ENCODE results near the gene FURIN.
"Not testable (repeated sequence)": the region's sequence is repeated elsewhere in the genome, so short reads cannot be mapped to it uniquely, and the experiment has no call there.

The FURIN gene

GRCh38 chr15:90915216-90915807 lies 46.9 kb downstream of the FURIN start:
- DNase-seq (ENCODE audit: low read depth in 2 of 2), result no peak

- DNase-seq (ENCODE audit: low read depth in 2 of 2), result no peak
Measured at GRCh38 chr15:90915808-90916440, 47.5 kb downstream of the FURIN start.

GRCh38 chr15:90916461-90916860 lies 48.1 kb downstream of the FURIN start:
- DNase-seq (ENCODE audit: low read depth in 2 of 2), result no peak

- no peak for DNase-seq (ENCODE audit: low read depth in 2 of 2)
Measured at GRCh38 chr15:90917569-90917968, 49.2 kb downstream of the FURIN start.

GRCh38 chr15:90918034-90918788 lies 49.8 kb downstream of the FURIN start:
- no peak for DNase-seq (ENCODE audit: low read depth in 2 of 2)

GRCh38 chr15:90918835-90919234 lies 50.4 kb downstream of the FURIN start:
- no peak for DNase-seq (ENCODE audit: low read depth in 2 of 2)

- no peak for DNase-seq (ENCODE audit: low read depth in 2 of 2)
Measured at GRCh38 chr15:90921887-90922286, 53.5 kb downstream of the FURIN start.

- DNase-seq (ENCODE audit: low read depth in 2 of 2), result not testable (repeated sequence)
Measured at GRCh38 chr15:90922712-90923322, 54.4 kb downstream of the FURIN start.

GRCh38 chr15:90924375-90924774 lies 56.0 kb downstream of the FURIN start:
- DNase-seq (ENCODE audit: low read depth in 2 of 2), result no peak

DNA sequence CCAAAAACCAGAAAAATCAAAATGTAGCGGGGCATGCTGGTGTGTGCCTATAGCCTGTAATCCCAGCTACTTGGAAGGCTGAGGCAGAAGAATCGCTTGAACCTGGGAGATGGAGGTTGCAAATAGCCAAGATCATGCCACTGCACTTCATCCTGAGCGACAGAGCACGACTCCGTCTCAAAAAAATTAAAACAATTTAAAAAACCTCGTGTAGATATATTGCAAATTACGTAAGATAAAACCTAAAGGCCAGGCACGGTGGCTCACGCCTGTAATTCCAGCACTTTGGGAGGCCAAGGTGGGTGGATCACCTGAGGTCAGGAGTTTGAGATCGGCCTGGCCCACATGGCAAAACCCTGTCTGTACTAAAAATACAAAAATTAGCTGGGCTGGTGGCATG lies 58.4 kb downstream of the FURIN start:
- not testable (repeated sequence) for DNase-seq (ENCODE audit: low read depth in 2 of 2)

- not testable (repeated sequence) for DNase-seq (ENCODE audit: low read depth in 2 of 2)
Measured at GRCh38 chr15:90928106-90928505, 59.7 kb downstream of the FURIN start.

- no peak for DNase-seq (ENCODE audit: low read depth in 2 of 2)
Measured at GRCh38 chr15:90929246-90930019, 61.0 kb downstream of the FURIN start.

- no peak for DNase-seq (ENCODE audit: low read depth in 2 of 2)
Measured at GRCh38 chr15:90930861-90931574, 62.6 kb downstream of the FURIN start.

DNA sequence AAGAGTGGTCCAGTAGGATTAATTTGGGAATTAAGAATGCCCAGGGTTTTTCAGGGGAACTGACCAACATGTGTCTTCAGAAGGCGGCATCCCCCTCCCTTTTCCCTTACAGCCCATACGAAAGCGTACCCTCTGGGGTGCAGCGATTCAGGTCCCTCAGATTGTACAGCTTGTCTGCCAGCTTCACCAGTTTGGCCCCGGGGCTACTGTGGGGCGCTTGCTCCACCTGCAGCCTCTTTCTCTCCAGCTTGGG lies 63.1 kb downstream of the FURIN start:
- no peak for DNase-seq (ENCODE audit: low read depth in 2 of 2)

DNA sequence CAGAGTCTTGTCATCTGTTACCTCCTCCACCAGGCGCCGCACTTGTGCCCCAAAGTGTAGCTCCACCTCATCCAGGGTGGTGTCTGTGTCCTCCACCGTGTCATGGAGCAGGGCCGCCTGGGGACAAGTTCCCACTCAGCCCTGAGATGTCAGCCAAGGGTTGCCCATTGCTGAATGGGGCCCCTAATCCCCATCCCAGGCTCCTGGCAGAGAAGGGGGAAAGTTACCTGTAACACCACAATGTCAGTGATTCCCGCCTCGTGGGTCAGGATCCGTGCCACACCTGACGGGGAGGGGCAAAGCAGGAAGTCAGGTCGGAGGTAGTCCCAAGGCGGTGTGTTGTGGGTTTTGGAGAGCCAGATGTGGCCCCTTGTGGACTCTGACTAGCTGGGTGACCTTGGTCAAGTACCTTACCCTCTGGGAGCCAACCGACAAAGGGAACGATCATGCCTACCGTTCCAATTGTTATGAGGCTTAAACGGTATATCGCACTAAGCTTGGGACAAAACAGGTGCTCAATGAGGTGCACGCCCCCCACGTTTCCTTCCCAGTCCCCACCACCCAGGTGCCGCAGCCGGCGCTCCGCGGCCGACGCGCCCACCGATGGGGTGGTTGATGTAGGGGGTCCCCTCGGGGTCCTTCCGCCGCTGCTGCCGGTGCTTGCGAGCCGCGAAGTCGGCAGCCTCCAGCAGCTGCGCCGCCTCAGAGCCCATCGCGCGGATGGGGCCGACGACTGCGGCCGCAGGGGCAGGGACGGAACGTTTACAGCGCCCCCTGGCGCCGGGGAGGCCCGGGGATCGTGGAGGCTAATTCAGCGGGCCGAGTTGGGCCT lies 63.7 kb downstream of the FURIN start, which contains the start of gene HDDC3:
Gene HDDC3, minus strand, starts transcription at position 722 of the 832 bp plus-strand sequence. Its CDS starts 9 bp downstream, at position 713.
- DNase-seq (ENCODE audit: low read depth in 2 of 2), result peak; percentile 23 to 43

- no peak for DNase-seq (ENCODE audit: low read depth in 2 of 2)
Measured at GRCh38 chr15:90932660-90932991, 64.2 kb downstream of the FURIN start.
